HG03354 (cell line): Measurements from ENCODE around the gene FOXK1.

Source experiments
- ATAC-seq: cut with Tn5 transposase; IDR thresholded peaks from one replicate; pipeline ENCODE4 v1.9.1; 2021; ENCODE audit warnings: mild to moderate bottlenecking; ENCODE audit not compliant: unreplicated experiment, poor library complexity, severe bottlenecking

The FOXK1 gene

DNA sequence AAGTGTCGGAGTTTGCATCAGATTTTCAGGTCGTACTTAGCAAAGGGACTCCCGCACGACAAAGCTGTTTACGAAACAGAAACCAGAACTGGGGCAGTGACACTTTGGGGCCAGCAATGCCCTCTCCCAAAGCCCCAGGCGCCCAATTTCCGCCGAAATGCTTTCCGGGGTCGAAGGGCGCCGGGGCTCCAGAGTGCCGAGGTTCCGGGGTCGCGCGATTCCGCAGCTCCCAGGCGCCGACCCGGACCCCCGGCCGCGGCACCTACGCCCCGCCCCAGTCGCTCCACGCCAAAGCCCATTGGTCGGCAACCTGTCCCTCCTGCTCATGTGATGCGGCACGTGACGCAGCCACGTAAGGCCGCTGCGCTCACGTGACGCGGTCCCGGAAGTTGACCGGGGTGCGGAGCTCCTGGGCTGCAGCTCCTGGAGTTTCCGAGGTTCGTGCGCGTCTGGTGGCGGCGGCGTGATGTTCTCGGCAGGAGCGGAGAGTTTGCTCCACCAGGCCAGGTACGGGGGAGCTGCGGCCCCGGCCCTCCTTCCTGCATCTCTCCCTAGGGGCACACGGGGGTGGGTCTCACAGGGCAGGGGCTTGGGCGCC lies 93.3 kb downstream of the FOXK1 start, which contains the start of gene AP5Z1:
Gene AP5Z1, plus strand, starts transcription at position 374 of the 598 bp plus-strand sequence. Its CDS starts 93 bp downstream, at position 467.
- ATAC-seq: peak; percentile 89

GRCh38 chr7:4775848-4776623 lies 93.9 kb downstream of the FOXK1 start:
- ATAC-seq: peak; percentile 11

GRCh38 chr7:4779118-4779517 lies 97.0 kb downstream of the FOXK1 start:
- ATAC-seq: no peak

GRCh38 chr7:4781366-4782069 lies 99.4 kb downstream of the FOXK1 start:
- no peak for ATAC-seq

GRCh38 chr7:4782333-4783291 lies 100.5 kb downstream of the FOXK1 start:
- no peak for ATAC-seq

DNA sequence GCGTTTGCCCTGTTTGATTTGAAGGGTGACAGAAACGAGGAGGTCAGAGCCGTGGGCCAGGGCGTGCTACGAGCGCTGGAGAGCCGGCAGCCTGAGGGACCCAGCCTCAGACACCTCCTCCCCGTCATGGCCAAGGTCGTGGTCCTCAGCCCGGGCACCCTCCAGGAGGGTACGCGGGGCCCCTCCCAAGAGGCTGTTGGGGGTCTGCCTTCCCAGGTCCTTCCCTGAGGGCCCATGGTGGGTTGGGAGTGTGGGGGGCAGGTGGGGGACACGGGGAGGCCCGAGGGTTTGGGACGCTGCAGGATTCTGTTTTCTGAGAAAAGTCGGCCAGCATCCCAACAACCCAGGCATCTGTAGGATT lies 101.2 kb downstream of the FOXK1 start:
- no peak for ATAC-seq

- ATAC-seq: no peak
Measured at GRCh38 chr7:4783762-4784351, 101.8 kb downstream of the FOXK1 start.

- ATAC-seq: no peak
Measured at GRCh38 chr7:4784799-4785198, 102.7 kb downstream of the FOXK1 start.

DNA sequence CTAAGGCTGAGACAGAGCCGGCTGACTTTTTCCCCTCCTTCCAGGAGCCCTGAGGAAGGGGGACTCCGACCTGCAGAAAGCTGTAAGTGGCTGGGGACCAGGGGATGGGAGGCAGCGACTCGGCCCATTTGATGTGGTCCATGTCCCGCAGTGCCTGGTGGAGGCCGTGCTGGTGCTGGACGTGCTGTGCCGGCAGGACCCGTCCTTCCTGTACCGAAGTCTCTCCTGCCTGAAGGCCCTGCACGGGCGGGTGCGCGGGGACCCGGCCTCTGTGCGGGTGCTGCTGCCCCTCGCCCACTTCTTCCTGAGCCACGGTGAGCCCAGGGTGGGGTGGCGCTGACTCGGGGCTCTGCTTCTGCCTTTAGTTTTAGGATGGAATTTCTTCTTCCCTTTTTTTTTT lies 103.3 kb downstream of the FOXK1 start:
- ATAC-seq: no peak

DNA sequence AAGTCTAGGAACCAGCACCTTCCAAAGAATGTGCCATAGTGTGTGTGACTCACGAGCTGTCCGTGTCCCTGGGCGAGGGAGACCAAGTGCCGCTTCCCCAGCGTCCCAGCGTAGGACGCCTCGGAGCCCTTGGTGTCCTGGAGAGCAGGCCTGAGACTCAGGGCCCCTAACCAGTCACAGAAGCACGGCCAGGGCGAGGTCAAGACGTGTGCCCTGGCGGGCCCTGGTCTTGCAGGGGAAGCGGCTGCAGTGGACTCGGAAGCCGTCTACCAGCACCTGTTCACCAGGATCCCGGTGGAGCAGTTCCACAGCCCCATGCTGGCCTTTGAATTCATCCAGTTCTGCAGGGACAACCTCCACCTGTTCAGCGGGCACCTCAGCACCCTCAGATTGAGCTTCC lies 103.9 kb downstream of the FOXK1 start:
- no peak for ATAC-seq

DNA sequence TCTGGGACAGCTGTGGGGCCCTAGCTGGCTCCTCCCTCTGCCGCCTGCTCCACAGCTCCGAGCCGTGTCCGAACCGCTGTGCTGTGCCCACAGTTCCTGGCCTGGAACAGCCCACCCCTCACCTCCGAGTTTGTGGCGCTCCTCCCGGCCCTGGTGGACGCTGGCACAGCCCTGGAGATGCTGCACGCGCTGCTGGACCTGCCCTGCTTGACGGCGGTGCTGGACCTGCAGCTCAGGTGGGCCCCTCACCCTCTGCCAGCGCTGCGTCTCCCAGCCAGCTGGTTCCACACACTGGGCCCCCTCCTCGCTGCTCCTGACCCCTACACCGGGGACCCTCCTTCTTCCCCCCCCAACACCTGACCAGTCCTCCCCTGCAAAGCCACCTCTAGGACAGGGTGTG lies 105.4 kb downstream of the FOXK1 start:
- no peak for ATAC-seq

GRCh38 chr7:4787947-4788626 lies 106.0 kb downstream of the FOXK1 start:
- no peak for ATAC-seq

- no peak for ATAC-seq
Measured at GRCh38 chr7:4788627-4789189, 106.6 kb downstream of the FOXK1 start.

- ATAC-seq: no peak
Measured at GRCh38 chr7:4789194-4790077, 107.3 kb downstream of the FOXK1 start.

DNA sequence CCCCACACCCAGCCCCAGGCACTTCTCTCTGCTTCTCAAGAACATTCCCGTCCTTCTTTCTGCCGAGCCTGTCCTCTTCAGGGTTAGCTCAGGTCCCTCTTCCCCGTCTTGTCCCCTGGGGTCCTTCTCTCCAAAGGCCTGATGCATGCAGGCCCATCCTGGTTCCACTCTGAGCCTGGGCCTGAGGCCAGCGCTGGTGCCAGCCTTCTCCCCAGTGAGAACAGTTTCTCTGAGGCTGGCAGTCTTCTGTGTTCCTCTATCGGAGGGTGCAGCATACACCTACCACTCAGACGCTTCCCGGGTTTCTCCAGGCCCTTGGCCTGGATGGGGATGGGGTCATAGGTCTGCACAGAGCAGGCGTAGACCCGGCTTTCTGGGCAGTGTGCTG lies 108.0 kb downstream of the FOXK1 start:
- no peak for ATAC-seq

DNA sequence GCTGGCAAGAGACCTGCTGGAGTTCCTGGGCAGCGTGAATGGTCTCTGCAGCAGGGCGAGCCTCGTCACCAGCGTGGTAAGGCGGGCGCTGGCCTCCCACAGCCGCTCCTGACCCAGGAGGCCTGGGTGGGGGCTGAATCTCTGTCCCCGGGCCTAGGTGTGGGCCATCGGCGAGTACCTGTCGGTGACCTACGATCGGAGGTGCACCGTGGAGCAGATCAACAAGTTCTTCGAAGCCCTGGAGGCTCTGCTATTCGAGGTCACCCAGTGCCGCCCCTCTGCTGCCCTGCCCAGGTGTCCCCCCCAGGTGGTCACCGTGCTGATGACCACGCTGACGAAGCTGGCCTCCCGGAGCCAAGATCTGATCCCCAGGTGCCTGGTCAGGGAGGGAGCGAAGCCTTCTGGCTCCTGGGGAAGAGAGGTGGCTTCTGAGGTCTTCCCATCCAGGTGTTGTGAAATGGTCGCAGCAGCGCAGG lies 108.5 kb downstream of the FOXK1 start:
- no peak for ATAC-seq

DNA sequence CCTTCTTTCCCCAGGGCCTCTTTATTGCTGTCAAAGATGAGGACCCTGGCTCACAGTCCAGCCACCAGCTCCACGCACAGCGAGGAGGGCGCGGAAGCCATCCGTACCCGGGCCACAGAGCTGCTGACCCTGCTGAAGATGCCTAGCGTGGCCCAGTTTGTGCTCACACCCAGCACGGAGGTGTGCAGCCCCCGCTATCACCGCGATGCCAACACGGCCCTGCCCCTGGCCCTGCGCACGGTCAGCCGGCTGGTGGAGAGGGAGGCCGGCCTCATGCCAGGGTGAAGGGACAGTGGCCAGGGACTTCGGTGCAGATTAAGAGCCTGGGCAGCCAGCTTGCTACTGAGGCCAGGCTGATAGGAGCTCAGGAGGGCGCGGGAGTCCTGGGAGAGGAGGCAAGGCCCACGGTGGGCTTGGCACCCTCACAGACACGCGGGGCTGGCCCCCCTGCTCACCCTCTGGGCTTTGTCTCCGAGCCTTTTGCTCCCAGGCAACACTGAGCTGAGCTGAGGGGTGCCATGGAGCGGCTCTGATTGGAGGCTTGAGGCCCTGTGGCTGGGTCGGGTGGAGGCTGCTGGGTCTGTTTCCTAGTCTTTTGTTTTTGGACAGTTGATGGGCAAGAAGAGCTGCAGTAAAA lies 109.1 kb downstream of the FOXK1 start:
- ATAC-seq: no peak
